HepG2 (cell line): ENCODE measurements around the gene UTS2R. TPM values are rescaled to one million over a fixed set of nuclear protein-coding genes. Genes with fewer than 3 reads are reported as not detected.

Experiments
- CBX1 ChIP-seq: IDR thresholded peaks from one replicate; pipeline ENCODE4 v1.6.1; 2016; ENCODE audit warnings: antibody characterized with exemption, low read depth
- CSRNP2 ChIP-seq: sonication (generic); formaldehyde crosslinking; conservative IDR thresholded peaks from 2 replicates; pipeline ENCODE4 v1.8.0; 2022; ENCODE audit warnings: low read depth, missing genetic modification reagents
- ISX ChIP-seq: sonication (generic); formaldehyde crosslinking; conservative IDR thresholded peaks from 2 replicates; pipeline ENCODE4 v1.5.0; 2020; ENCODE audit warnings: missing genetic modification reagents
- NR2F2 ChIP-seq: IDR thresholded peaks from 2 replicates; pipeline ENCODE4 v1.6.1; 2012; ENCODE audit warnings: low read depth, inconsistent platforms, borderline replicate concordance
- PREB ChIP-seq: sonication (generic); formaldehyde crosslinking; IDR thresholded peaks from 2 replicates; pipeline ENCODE4 v1.4.0; 2020; ENCODE audit warnings: missing genetic modification reagents
- RFX5 ChIP-seq: IDR thresholded peaks from 2 replicates; pipeline ENCODE4 v1.6.1; 2011; ENCODE audit warnings: low read depth, low read length, improper control_type of control experiment
- SOX13 ChIP-seq, 3 experiments: fragments of 450-650 bp in 1 of 3; sonication (generic) in 1 of 3; formaldehyde crosslinking in 1 of 3; IDR thresholded peaks in 2 of 3; conservative IDR thresholded peaks in 1 of 3; 2 replicates each; pipeline versions ENCODE4 v1.5.0 to v1.6.1; 2016 to 2020; ENCODE audit warnings: antibody characterized with exemption in 1 of 3, mild to moderate bottlenecking in 1 of 3, missing compliant biosample characterization in 1 of 3, missing genetic modification reagents in 1 of 3, moderate library complexity in 1 of 3
- SPEN ChIP-seq: sonication (generic); formaldehyde crosslinking; IDR thresholded peaks from 2 replicates; pipeline ENCODE4 v1.5.1; 2020; ENCODE audit warnings: low read depth, mild to moderate bottlenecking, missing genetic modification reagents
- ZBTB20 ChIP-seq: sonication (generic); formaldehyde crosslinking; IDR thresholded peaks from 2 replicates; pipeline ENCODE4 v1.8.1; 2023; ENCODE audit warnings: missing genetic modification reagents, low read depth, mild to moderate bottlenecking, borderline replicate concordance
- ZFP36L1 ChIP-seq: sonication (generic); formaldehyde crosslinking; IDR thresholded peaks from 2 replicates; pipeline ENCODE4 v1.8.0; 2022; ENCODE audit warnings: mild to moderate bottlenecking, missing genetic modification reagents, moderate library complexity
- ZNF24 ChIP-seq: fragments of 450-650 bp; IDR thresholded peaks from 2 replicates; pipeline ENCODE4 v1.6.1; 2017; ENCODE audit warnings: antibody characterized with exemption, mild to moderate bottlenecking
- ZNF34 ChIP-seq: sonication (generic); formaldehyde crosslinking; IDR thresholded peaks from 2 replicates; pipeline ENCODE4 v1.4.0; 2020; ENCODE audit warnings: mild to moderate bottlenecking, missing genetic modification reagents, borderline replicate concordance
- ZNF407 ChIP-seq: sonication (generic); formaldehyde crosslinking; IDR thresholded peaks from one replicate; pipeline ENCODE4 v1.5.1; 2020; ENCODE audit warnings: mild to moderate bottlenecking, missing genetic modification reagents; ENCODE audit errors: not compliant biosample characterization
- ZNF703 ChIP-seq: sonication (generic); formaldehyde crosslinking; IDR thresholded peaks from 2 replicates; pipeline ENCODE4 v1.5.1; 2020; ENCODE audit warnings: missing genetic modification reagents, mild to moderate bottlenecking, moderate library complexity, borderline replicate concordance
- ZSCAN12 ChIP-seq: sonication (generic); formaldehyde crosslinking; IDR thresholded peaks from 2 replicates; pipeline ENCODE4 v1.9.0; 2021; ENCODE audit warnings: mild to moderate bottlenecking, missing genetic modification reagents
- polyA plus RNA-seq, 8 experiments: library from polyadenylated mRNA; depleted of rRNA in 3 of 8; stranded (reverse) in 7 of 8; unstranded in 1 of 8; fragments of >200 nt; fragmentation: Illumina TruSeq in 4 of 8; extraction: Trizol in 4 of 8; gene quantifications; 2 replicates each; pipeline versions ENCODE4 v1.2.1 to v1.2.3, GENCODE V29; 2011 to 2016; ENCODE audit warnings: low read depth in 4 of 8, missing spikeins in 1 of 8, mixed read lengths in 1 of 8; ENCODE audit not compliant: insufficient read depth in 1 of 8
- total RNA-seq, 5 experiments: library from RNA; depleted of rRNA; stranded (reverse); fragments of >200 nt; fragmentation: Illumina TruSeq; extraction: Trizol; gene quantifications; 2 replicates each; pipeline ENCODE4 v1.2.3, GENCODE V29; 2016; ENCODE audit warnings: low read depth in 1 of 5

Gene UTS2R
- total and polyA plus RNA-seq, 2 of the 13 experiments (the other 11 are each of a cell fraction or from before 2014, with no cell fraction given), result 0.13 to 0.15 TPM

- TF ChIP-seq SOX13 (IDR thresholded peaks at IDR 0.05) (no peak), SOX13 (CRISPR knock-in tag; conservative IDR thresholded peaks at IDR 0.05 in 1 of 2, IDR thresholded peaks at IDR 0.05 in 1 of 2) (no peak; a peak in 1 of 4 replicates), PREB (CRISPR knock-in tag) (0 out of 2 replicates have a peak, but pooled peaks have one; percentile 33), ZNF407 (CRISPR knock-in tag) (peak; percentile 74), CSRNP2 (CRISPR knock-in tag) (no peak), ZSCAN12 (CRISPR knock-in tag) (peak; percentile 68; the same call in 1 of the 2 replicates), ZNF34 (CRISPR knock-in tag) (peak; percentile 84; the same call in 1 of the 2 replicates), ISX (CRISPR knock-in tag) (no peak), NR2F2 (peak; percentile 35; the same call in 1 of the 2 replicates), SPEN (peak; percentile 97), ZNF703 (CRISPR knock-in tag) (no peak), ZBTB20 (CRISPR knock-in tag) (no peak; the same call in 1 of the 2 replicates), ZFP36L1 (CRISPR knock-in tag) (peak; percentile 46), CBX1 (peak; percentile 84), ZNF24 (0 out of 2 replicates have a peak, but pooled peaks have one; percentile 20), RFX5 (no peak)
Observed at GRCh38 chr17:82418001-82418986, 46.7 kb downstream of the UTS2R start, which contains the start of the genes HEXD and OGFOD3 (continued).
